Stimulated activated CD4-positive, alpha-beta T cell treated with anti-CD3 and anti-CD28 coated beads, Interleukin-15, amount 100 ng/mL, for 48 hours (primary cell): ENCODE data around the gene RPL12.
A peak's percentile ranks its signal among the peaks of the same experiment; 100 is the strongest.
"Not testable (repeated sequence)": the region's sequence is repeated elsewhere in the genome, so short reads cannot be mapped to it uniquely, and the experiment has no call there.

Experiments used
- DNase-seq, 2 donors: peaks; one replicate each; pipeline ENCODE4 v3.0.0-alpha.2; 2020; ENCODE audit warnings: low read depth in 2 of 2

Gene RPL12

GRCh38 chr9:127467621-127468020 lies 16.4 kb upstream of the RPL12 start:
- no peak for DNase-seq

GRCh38 chr9:127466407-127466917 lies 15.3 kb upstream of the RPL12 start:
- DNase-seq = not testable (repeated sequence)

GRCh38 chr9:127463911-127464310 lies 12.7 kb upstream of the RPL12 start:
- no peak for DNase-seq

- no peak for DNase-seq
These were observed 12.2 kb upstream of the RPL12 start for GRCh38 chr9:127463382-127463781.

- DNase-seq = no peak
These were observed 7.7 kb upstream of the RPL12 start for GRCh38 chr9:127458921-127459320.

- DNase-seq = no peak
These were observed 6.1 kb upstream of the RPL12 start for GRCh38 chr9:127457191-127457878.

GRCh38 chr9:127455324-127455992 lies 4.3 kb upstream of the RPL12 start:
- no peak for DNase-seq

GRCh38 chr9:127452691-127453090 lies 1.5 kb upstream of the RPL12 start:
- DNase-seq = no peak

GRCh38 chr9:127451858-127452656 lies 851 bp upstream of the RPL12 start:
- DNase-seq = peak; percentile 38 to 40

GRCh38 chr9:127451608-127451857 lies 327 bp upstream of the RPL12 start:
- DNase-seq = no peak

- no peak for DNase-seq
These were observed 904 bp downstream of the RPL12 start for GRCh38 chr9:127450243-127450760.

- no peak for DNase-seq
These were observed 1.8 kb downstream of the RPL12 start for GRCh38 chr9:127449332-127449966.

GRCh38 chr9:127448112-127448805 lies 2.9 kb downstream of the RPL12 start:
- DNase-seq = no peak

- DNase-seq = no peak
These were observed 3.6 kb downstream of the RPL12 start for GRCh38 chr9:127447416-127448111.

GRCh38 chr9:127446713-127447415 lies 4.3 kb downstream of the RPL12 start:
- DNase-seq = no peak

- no peak for DNase-seq
These were observed 5.1 kb downstream of the RPL12 start for GRCh38 chr9:127445851-127446712.

GRCh38 chr9:127444921-127445850 lies 6.0 kb downstream of the RPL12 start:
- DNase-seq = no peak

GRCh38 chr9:127444283-127444920 lies 6.8 kb downstream of the RPL12 start:
- no peak for DNase-seq
